A549 (cell line): ENCODE results near the gene GEN1. TPM values are rescaled to one million over a fixed set of nuclear protein-coding genes. Genes with fewer than 3 reads are reported as not detected.
A peak's percentile ranks its signal among the peaks of the same experiment; 100 is the strongest.

Experiments used
- ATAC-seq, 2 experiments: fragments of 200-7000 bp in 1 of 2; fragments of >200 bp in 1 of 2; cut with Nextera tagmentation in 1 of 2; cut with Tn5 transposase in 1 of 2; 3 replicates each; pipeline versions ENCODE4 v1.8.0 to v1.9.1; 2018 to 2020; ENCODE audit warnings: mild to moderate bottlenecking in 1 of 2, moderate library complexity in 1 of 2
- CTCF ChIA-PET: fragments of 300-600 bp; sonication (Branson Sonifier 250); formaldehyde crosslinking; extraction: SDS; loops from one replicate; lab custom pipeline; 2021; ENCODE audit warnings: antibody characterized with exemption, inconsistent platforms; lab: Yijun Ruan, JAX
- POLR2A ChIA-PET: fragments of 350-600 bp; formaldehyde crosslinking; extraction: SDS; loops from one replicate; lab custom pipeline; 2021; ENCODE audit warnings: antibody characterized with exemption, inconsistent platforms; lab: Yijun Ruan, JAX
- DNase-seq, 2 experiments: peaks; one replicate each; pipeline versions ENCODE4 v3.0.0 to v3.0.0-alpha.2; 2011 to 2016; ENCODE audit warnings: low read depth in 1 of 2, low spot score in 1 of 2
- FAIRE-seq: peaks from 2 replicates; lab custom pipeline; 2011; peaks lifted over from hg19 to GRCh38; lab: Jason Lieb, UNC
- H3K27ac ChIP-seq, 2 experiments: fragments of >200 bp; sonication (Bioruptor Twin); formaldehyde crosslinking; 3 replicates each; pipeline ENCODE4 v1.5.1; 2016 to 2017
- H3K4me1 ChIP-seq: fragments of >200 bp; sonication (Bioruptor Twin); formaldehyde crosslinking; 3 replicates; pipeline ENCODE4 v1.6.1; 2016
- H3K4me2 ChIP-seq: fragments of >200 bp; sonication (Bioruptor Twin); formaldehyde crosslinking; 3 replicates; pipeline ENCODE4 v1.6.1; 2016
- H3K4me3 ChIP-seq: fragments of >200 bp; sonication (Bioruptor Twin); formaldehyde crosslinking; 3 replicates; pipeline ENCODE4 v1.5.1; 2016
- H3K9me3 ChIP-seq: fragments of >200 bp; sonication (Bioruptor Twin); formaldehyde crosslinking; 3 replicates; pipeline ENCODE4 v1.6.1; 2016
- BHLHE40 ChIP-seq: IDR thresholded peaks from 2 replicates; pipeline ENCODE4 v1.6.1; 2012; ENCODE audit warnings: low read depth, low read length, inconsistent platforms
- ELK1 ChIP-seq: fragments of 150-350 bp; IDR thresholded peaks from 2 replicates; pipeline ENCODE4 v1.6.1; 2014; ENCODE audit warnings: low read depth, mild to moderate bottlenecking, low read length
- ESRRA ChIP-seq: fragments of 150-350 bp; IDR thresholded peaks from 2 replicates; pipeline ENCODE4 v1.6.1; 2014; ENCODE audit warnings: mild to moderate bottlenecking, low read length, borderline replicate concordance
- FOSB ChIP-seq: fragments of 250-450 bp; sonication (Bioruptor Pico); IDR thresholded peaks from 2 replicates; pipeline ENCODE4 v1.5.0; 2020; ENCODE audit warnings: mild to moderate bottlenecking, moderate library complexity
- FOSL2 ChIP-seq, 2 experiments: fragments of 450-650 bp in 1 of 2; fragments of >200 bp in 1 of 2; sonication (Bioruptor Twin) in 1 of 2; formaldehyde crosslinking; IDR thresholded peaks; 2 replicates each; pipeline versions ENCODE4 v1.5.0 to v1.6.1; 2016 to 2020; ENCODE audit warnings: mild to moderate bottlenecking in 1 of 2, moderate library complexity in 1 of 2
- MAFK ChIP-seq: fragments of 450-650 bp; IDR thresholded peaks from 2 replicates; pipeline ENCODE4 v1.6.1; 2014; ENCODE audit not compliant: partially characterized antibody
- MAX ChIP-seq: IDR thresholded peaks from 2 replicates; pipeline ENCODE4 v1.6.1; 2012
- RAD21 ChIP-seq, 2 experiments: fragments of >200 bp in 1 of 2; sonication (Bioruptor Twin) in 1 of 2; formaldehyde crosslinking in 1 of 2; IDR thresholded peaks in 1 of 2; conservative IDR thresholded peaks in 1 of 2; 2 replicates in 1 of 2; 3 replicates in 1 of 2; pipeline ENCODE4 v1.6.1; 2012 to 2018; ENCODE audit warnings: inconsistent platforms in 1 of 2
- RARB ChIP-seq: fragments of 250-450 bp; sonication (Bioruptor Pico); IDR thresholded peaks from 2 replicates; pipeline ENCODE4 v1.8.0; 2021; ENCODE audit warnings: mild to moderate bottlenecking, moderate library complexity
- REST ChIP-seq: fragments of 200-600 bp; sonication (generic); IDR thresholded peaks from 2 replicates; pipeline ENCODE4 v1.6.1; 2016; ENCODE audit warnings: antibody characterized with exemption, mild to moderate bottlenecking, moderate library complexity
- RFX5 ChIP-seq: fragments of 450-650 bp; IDR thresholded peaks from 2 replicates; pipeline ENCODE4 v1.7.1; 2014; ENCODE audit warnings: antibody characterized with exemption, mild to moderate bottlenecking, moderate library complexity
- WGBS: methylation state at CpG from one replicate; pipeline ENCODE4 v1.1.6; 2017; ENCODE audit errors: missing lambda C conversion rate; 5-methylcytosine and 5-hydroxymethylcytosine counted together
- polyA plus RNA-seq, 4 experiments: library from polyadenylated mRNA; depleted of rRNA in 3 of 4; stranded (reverse); fragments of >200 nt; fragmentation: RNase III in 1 of 4; extraction: RNeasy Plus Mini Kit Qiagen cat#74134 plus additional on column Dnase treatment in 1 of 4; gene quantifications; 2 replicates in 3 of 4; 3 replicates in 1 of 4; pipeline ENCODE4 v1.2.3, GENCODE V29; 2011 to 2017
- TF ChIP-seq, protein P1 (sequence below): IDR thresholded peaks from 2 replicates; pipeline ENCODE4 v1.6.1; 2012; ENCODE audit warnings: low read depth, borderline replicate concordance
- TF ChIP-seq, protein P2 (sequence below): fragments of >200 bp; sonication (Bioruptor Twin); formaldehyde crosslinking; IDR thresholded peaks from 2 replicates; pipeline ENCODE4 v1.6.1; 2016

The GEN1 gene
- polyA plus RNA-seq, 2 of the 4 experiments (the other 2 are of a cell fraction) = 16.2 to 40.7 TPM

DNA sequence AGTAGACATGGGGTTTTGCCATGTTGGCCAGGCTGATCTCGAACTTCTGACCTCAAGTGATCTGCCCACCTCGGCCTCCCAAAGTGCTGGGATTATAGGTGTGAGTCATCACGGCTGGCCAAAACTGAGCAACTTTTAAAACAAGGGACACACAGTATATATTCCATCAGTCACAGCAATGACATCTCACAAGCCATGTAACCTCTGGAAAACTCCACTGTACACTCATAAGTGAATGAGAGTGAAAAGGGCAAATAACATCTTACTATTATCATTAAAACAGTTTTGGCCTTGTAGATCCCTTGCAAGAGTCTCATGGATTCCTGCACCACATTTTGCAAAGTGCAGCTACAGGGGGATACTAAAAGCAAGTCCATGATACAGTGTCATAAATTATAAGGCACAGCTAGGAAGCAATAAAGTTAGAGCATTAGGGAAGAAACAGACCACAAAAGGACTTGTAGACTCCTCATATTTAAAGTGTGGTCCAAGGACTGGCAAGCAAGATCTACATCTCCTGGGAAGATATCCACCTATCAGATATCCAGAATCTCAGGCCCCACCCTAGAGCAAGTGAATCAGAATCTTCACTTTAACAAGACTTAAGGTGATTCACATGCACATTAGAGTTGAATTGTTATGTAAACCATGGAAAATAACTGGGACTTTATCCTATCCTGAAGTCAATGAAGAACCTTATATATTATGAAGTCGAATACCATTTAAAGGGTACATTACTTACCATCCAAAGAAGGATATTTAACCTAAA, 6.1 kb upstream of the GEN1 start:
- POLR2A ChIA-PET = no interaction called here
- Histone ChIP-seq H3K27ac (peak overlapping the region; percentile 59 to 64), H3K9me3 (no peaks in the 10 kb centered on the region), H3K4me3 (peak overlapping the region; percentile 10; the same call in 1 of the 3 replicates), H3K4me2 (peak overlapping the region; percentile 83), H3K4me1 (peaks cover 66% of the 10 kb centered on the region)
- CTCF ChIA-PET = interaction anchor here (0.7 to 2.2 kb wide), 2 partner anchors 29 to 555 kb away, joined by 4 to 10 read pairs; no protein-coding TSS in a partner anchor
- ATAC-seq (peak; percentile 84 to 87), DNase-seq (peak; percentile 66 to 88), FAIRE-seq (no peak)
- TF ChIP-seq FOSB (no peak), BHLHE40 (no peak), ESRRA (no peak), REST (no peak), RAD21 (conservative IDR thresholded peaks at IDR 0.05 in 1 of 2, IDR thresholded peaks at IDR 0.05 in 1 of 2) (no peak), ELK1 (no peak), FOSL2 (IDR thresholded peaks at IDR 0.05) (no peak), FOSL2 (CRISPR knock-in tag; IDR thresholded peaks at IDR 0.05) (peak; percentile 79)
- TF ChIP-seq, protein P1, sequence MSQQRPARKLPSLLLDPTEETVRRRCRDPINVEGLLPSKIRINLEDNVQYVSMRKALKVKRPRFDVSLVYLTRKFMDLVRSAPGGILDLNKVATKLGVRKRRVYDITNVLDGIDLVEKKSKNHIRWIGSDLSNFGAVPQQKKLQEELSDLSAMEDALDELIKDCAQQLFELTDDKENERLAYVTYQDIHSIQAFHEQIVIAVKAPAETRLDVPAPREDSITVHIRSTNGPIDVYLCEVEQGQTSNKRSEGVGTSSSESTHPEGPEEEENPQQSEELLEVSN = no peak
- WGBS = 35% methylated on average over 4 of the region's 4 CpGs

- DNase-seq (peak; percentile 78 to 94), FAIRE-seq (peak; percentile 74), ATAC-seq (peak; percentile 52 to 68)
- Histone ChIP-seq H3K4me3 (peak overlapping the region; percentile 10; the same call in 1 of the 3 replicates), H3K27ac (peak overlapping the region; percentile 56 to 59; a peak in 5 of 6 replicates), H3K4me2 (peak overlapping the region; percentile 83), H3K9me3 (no peaks in the 10 kb centered on the region), H3K4me1 (peaks cover 66% of the 10 kb centered on the region)
- WGBS = 3% methylated on average over 6 of the region's 6 CpGs
- 0 out of 2 replicates have a peak, but pooled peaks have one; percentile 9 for TF ChIP-seq RARB (CRISPR knock-in tag)
- TF ChIP-seq RFX5 = peak; percentile 41; the same call in 1 of the 2 replicates
- peak; percentile 51; the same call in 1 of the 2 replicates for TF ChIP-seq MAX
- no peak for TF ChIP-seq FOSL2 (IDR thresholded peaks at IDR 0.05)
- peak; percentile 73 for TF ChIP-seq FOSL2 (CRISPR knock-in tag; IDR thresholded peaks at IDR 0.05)
- TF ChIP-seq, protein P2, sequence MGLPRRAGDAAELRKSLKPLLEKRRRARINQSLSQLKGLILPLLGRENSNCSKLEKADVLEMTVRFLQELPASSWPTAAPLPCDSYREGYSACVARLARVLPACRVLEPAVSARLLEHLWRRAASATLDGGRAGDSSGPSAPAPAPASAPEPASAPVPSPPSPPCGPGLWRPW = no peak
- TF ChIP-seq MAFK = peak; percentile 96
- ChIA-PET POLR2A (no interaction called here), CTCF (interaction anchor here (0.9 to 2.2 kb wide), 2 partner anchors 29 to 77 kb away, joined by 4 to 10 read pairs; no protein-coding TSS in a partner anchor)
Observed at GRCh38 chr2:17748745-17749144, 5.2 kb upstream of the GEN1 start.
